ENCODE results near the gene SLC22A1.
"Not testable (repeated sequence)": the region's sequence is repeated elsewhere in the genome, so short reads cannot be mapped to it uniquely, and the experiment has no call there.

The SLC22A1 gene

DNA sequence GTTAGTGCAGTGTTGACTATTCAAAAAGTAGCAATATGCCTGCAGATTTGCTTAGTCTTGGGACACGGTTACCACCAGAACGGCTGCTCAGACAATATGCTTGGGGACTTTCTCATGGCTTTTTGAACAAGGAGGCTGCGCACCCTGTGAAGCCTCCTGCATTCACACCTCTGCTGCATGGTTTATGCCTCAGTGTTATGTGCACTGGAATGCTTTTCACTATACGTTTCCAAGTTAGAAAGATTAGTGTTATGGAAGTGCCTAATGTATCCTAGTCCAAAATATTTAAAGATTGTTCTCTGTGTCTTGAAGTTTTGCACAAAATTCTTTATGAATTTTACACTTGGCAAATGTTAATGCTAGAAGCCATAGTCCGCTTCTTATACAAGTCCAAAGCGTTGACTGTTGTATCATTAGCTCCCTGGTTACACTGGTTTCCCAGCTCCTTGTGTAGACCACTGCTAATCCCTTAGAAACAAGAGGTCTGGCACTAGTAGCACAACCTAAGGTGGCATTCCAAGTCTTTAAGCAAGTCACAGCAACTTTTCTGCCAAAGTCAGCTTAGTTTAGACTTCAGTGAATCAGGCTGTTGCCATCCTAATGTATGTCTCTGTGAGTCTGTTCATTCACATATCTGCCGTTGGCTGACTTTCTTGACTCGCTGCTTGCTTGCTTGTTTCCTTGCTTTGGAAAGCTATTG lies 26.3 kb upstream of the SLC22A1 start:
- DNase-seq, result no peak

DNA sequence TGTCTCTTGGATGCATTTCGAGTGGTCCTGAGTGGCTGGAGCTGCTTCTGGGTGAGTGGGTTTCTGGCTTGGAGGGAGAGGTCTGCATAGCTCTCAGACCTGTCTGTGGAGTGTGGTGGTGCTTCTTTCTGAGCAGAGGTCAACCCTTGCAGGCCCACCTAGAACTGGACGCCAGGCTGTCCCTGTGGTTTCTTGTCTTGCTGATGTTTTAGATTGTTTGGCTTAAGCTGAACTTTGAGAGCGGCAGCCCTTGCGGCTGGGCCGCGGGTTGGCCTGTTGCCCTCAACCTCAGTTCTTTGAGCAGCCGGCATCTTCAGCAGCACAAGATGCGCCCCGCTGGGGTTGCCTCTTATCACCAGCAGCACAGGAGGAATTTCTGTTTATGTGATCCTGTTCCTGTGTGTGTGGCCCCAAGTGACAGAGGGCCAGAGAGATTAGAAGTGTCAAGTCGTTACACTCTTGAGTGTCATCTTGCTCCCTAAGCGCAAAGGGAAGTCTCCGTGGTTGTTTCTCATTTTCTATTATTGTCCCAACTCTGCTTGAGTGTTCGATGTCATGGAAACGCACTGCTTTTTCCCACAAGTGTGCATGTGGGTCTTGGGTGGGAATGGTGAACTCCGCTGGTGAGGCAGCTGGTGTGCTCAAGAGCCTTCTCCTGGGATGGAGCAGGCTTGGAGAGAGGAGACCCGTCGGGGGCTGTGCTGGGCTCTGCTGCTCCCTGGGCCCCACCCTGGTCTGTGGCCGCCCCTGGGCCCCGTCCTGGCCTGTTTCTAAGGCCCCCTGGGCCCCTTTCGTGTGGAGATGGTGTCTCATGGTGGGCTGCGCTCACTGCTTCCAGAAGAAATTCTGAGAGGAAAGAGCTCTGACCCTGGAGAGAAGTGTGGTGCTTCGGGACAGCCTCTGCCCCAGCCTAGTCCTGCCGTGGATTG lies 20.1 kb upstream of the SLC22A1 start:
- DNase-seq, result no peak

DNA sequence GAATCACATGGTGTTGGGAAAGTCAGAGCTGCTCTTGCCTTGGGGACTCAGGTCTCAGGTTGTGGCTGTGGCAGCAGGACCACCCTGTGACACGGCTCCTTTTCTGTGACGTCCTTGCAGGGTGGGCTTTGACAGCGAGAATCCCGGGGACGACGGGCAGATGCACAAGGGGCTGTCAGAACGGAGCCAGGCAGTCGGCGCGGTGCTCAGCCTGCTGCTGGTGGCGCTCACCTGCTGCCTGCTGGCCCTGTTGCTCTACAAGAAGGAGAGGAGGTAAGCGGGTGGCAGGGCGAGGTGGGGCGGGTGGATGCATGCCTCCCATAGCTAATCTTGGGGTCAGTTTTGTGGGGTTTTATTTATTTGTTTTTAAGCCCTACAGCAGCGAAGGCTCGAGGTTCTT lies 19.2 kb upstream of the SLC22A1 start:
- no peak for DNase-seq

DNA sequence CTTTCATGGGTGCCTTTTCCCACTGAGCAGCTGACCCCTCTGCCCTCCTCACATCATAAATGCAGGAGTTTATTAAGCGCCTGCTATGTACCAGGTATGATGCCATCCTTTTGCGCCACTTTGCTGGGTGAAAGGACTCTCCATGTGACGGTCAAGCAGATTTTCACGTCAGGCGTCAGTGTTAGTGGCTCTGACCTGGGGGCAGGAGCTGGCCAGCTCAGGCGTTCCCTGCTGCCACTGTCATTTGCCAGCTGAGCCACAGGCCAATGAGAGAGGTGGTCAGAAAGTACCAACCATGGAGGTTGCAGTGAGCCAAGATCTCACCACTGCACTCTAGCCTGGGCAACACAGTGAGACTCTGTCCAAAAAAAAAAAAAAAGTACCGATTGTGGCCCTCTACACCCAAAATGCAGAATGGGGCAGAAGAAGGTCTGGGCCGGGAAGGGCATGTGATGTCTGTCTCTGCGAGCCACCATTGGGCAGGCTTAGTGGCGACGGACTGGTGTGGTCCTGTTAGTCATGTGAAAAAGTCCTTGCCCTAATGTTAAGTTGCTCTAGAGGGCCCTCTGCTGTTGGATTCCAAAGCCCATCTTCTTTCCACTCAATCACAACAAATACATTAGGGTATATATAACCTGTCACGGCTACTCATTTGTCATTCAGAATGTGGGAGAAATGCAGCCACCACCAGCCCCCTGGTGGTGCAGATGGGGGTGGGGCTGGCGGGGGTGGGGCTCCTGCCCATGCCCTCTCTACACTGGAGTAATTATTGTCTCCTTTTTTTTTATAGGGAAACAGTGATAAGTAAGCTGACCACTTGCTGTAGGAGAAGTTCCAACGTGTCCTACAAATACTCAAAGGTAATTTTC lies 18.4 kb upstream of the SLC22A1 start:
- peak; percentile 15 to 21 for DNase-seq

DNA sequence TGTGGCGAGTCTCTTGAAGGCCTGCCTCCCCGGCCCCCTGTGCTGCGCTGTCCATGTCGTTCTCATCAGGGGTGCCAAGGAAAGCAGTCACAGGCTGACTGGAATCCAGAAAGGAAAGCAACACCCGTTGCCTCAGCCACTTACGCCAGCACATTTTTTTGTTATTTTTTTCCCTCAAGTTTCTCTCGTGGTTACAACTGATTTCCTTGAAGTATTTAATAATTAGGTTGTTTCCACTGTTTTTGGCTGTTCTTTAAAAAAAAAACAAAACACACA lies 17.9 kb upstream of the SLC22A1 start:
- DNase-seq, result no peak

DNA sequence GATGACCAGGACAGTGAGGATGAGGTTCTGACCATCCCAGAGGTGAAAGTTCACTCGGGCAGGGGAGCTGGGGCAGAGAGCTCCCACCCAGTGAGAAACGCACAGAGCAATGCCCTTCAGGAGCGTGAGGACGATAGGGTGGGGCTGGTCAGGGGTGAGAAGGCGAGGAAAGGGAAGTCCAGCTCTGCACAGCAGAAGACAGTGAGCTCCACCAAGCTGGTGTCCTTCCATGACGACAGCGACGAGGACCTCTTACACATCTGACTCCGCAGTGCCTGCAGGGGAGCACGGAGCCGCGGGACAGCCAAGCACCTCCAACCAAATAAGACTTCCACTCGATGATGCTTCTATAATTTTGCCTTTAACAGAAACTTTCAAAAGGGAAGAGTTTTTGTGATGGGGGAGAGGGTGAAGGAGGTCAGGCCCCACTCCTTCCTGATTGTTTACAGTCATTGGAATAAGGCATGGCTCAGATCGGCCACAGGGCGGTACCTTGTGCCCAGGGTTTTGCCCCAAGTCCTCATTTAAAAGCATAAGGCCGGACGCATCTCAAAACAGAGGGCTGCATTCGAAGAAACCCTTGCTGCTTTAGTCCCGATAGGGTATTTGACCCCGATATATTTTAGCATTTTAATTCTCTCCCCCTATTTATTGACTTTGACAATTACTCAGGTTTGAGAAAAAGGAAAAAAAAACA lies 16.6 kb upstream of the SLC22A1 start:
- no peak for DNase-seq

DNA sequence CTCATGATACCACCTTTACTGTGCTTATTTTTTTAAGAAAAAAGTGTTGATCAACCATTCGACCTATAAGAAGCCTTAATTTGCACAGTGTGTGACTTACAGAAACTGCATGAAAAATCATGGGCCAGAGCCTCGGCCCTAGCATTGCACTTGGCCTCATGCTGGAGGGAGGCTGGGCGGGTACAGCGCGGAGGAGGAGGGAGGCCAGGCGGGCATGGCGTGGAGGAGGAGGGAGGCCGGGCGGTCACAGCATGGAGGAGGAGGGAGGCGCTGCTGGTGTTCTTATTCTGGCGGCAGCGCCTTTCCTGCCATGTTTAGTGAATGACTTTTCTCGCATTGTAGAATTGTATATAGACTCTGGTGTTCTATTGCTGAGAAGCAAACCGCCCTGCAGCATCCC lies 15.6 kb upstream of the SLC22A1 start:
- DNase-seq, result no peak

DNA sequence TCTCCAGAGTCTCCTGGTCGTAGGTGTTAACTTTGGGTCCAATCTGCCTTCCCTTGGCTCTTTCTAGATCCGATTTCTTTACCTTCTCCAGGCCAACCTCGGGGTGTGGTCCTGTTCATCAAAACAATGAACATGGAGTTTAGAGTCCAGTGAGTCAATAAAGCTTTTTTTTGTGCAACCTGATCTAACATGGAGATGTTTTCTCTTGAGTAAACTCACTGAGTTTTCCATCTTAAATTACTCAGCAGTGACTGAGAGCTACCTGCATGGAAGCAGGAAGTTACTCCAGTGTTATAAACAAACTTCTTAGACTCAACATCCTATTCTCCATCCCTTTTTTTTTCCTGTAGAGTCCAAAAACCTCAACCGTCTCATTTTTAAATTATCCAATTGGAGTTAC lies 14.9 kb upstream of the SLC22A1 start:
- DNase-seq, result no peak

DNA sequence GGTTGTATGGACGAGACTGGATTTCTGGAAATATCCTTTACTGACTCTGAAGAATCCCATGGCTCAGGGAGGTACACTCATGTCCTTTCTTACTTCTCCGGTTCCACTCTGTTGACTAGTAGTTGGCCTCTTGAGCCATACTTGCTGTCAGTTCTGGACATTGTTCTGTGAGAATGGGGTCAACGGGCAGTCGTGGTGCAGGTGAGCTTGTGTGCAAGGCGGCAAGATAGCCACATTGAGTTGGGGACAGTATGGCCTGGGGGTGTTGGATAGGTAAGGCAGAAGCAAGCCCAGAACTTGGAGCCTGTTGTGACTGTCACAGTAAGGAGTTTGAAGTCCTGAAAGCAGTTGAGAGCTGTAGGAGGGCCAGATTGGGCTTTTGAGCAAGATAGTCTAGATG lies 13.5 kb upstream of the SLC22A1 start:
- no peak for DNase-seq

DNA sequence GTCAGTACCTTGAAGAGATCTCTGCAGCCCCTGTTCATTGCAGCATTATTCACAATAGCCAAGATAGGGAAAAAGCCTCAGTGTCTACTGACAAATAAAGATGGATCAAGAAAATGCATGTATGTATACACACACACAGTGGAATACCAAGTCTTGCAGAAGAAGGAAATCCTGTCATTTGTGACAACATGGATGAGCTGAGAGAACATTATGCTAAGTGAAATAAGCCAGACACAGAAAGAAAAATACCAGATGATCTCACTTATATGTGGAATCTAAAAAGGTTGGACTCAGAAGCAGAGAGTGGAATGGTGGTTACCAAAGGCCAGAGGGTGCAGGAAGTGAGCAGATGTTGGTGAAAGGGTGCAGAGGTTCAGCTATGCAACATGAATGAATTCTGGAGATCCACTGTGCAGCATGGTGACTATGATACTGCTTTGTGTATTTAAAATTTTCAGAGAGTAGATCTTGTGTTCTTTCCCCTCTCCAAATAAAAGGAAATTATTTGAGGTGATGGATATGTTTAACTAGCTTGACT lies 11.0 kb upstream of the SLC22A1 start:
- DNase-seq, result no peak

DNA sequence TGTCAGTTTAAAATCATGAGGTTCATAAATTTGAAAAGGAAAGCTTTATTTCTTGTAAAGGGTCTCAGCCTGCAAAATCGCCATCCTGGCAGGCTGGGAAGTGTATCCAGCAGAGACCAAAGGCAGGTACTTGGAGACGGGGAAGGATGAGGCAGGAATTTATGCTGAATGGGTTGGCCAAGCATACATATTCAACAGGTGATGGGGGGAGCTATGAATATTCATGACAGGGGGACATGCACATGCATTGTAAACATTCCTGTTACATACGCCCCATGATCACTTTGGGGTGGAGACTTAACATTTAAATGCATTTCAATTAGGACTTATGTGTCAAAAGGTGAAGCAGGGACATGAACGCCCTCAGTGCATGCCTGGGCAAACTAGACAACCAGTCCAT lies 9.8 kb upstream of the SLC22A1 start:
- no peak for DNase-seq

DNA sequence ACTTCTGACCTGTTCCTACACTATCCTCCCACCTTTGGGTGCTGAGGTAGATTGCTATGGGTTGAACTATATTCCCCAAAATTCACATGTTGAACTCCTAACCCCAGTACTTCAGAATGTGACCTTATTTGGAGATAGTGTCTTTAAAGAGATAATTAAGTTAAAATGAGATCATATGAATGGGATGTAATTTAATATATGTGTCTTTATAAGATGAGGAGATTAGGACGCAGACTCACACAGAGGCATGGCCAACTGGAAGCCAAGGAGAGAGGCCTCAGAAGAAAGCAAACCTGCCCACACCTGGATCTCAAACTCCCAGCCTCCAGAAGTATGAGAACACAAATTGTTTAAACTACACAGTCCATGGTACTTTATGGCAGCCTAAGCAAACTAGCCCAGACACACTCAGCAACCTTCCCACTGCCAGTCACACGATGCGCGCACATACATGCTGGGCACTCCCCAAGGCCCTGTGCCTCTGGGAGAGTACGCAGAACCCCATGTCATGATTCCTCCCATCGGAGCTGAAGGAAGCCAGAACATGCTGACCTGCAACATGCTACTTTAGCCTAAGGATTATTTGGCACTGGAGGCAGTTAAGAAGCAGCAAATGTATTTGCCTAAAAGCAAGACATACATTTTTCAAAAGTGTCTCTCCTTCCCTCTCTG lies 8.9 kb upstream of the SLC22A1 start:
- DNase-seq, result no peak

DNA sequence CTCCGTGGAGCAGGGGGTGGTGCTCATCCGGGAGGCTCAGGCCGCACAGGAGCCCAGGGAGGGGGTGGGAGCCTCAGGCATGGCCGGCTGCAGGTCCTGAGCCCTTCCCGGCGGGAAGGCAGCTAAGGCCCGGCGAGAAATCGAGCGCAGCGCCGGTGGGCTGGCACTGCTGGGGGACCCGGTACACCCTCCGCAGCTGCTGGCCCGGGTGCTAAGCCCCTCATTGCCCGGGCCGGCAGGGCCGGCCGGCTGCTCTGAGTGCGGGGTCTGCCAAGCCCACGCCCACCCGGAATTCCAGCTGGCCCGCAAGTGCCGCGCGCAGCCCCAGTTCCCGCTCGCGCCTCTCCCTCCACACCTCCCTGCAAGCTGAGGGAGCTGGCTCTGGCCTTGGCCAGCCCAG lies 7.1 kb upstream of the SLC22A1 start:
- DNase-seq, result not testable (repeated sequence)

DNA sequence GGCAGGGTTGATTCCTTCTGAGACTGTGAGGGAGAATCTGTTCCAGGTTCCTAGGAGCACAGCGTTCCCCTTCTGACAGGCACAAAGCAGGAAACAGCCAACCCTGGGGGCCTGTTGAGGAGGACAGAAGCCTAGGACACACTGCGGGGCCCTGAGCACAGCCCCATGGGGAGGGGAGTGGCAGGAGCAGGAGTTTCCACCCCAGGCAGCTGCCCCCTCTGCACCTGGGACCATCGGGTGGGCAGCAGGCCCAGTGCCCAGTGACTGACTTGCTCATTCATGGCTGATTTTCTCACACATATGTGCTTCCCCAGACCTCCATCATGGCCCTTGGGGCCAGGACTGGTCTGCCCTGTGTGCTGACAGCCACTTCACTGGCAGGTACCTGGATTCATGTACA lies 6.2 kb upstream of the SLC22A1 start:
- no peak for DNase-seq

DNA sequence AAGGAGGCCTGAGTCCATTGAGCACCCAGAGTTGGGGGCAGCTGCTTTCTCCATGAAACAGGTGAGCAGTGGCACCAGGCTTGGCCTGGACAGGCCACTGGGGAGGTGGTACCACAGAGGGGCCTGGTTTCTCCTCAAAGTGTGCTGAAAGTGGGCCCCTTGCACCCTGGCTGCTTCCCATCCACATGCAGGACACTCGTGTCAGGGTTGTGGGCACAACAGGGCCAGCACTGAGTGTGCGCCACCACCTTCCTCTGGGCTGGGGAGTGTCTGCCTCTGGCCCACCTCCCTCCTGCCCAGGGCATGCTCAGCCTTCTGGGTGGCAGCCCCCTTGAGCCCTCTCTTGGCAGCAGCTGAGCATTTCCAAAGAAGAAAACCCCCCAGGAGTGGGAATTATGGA lies 5.2 kb upstream of the SLC22A1 start:
- no peak for DNase-seq

DNA sequence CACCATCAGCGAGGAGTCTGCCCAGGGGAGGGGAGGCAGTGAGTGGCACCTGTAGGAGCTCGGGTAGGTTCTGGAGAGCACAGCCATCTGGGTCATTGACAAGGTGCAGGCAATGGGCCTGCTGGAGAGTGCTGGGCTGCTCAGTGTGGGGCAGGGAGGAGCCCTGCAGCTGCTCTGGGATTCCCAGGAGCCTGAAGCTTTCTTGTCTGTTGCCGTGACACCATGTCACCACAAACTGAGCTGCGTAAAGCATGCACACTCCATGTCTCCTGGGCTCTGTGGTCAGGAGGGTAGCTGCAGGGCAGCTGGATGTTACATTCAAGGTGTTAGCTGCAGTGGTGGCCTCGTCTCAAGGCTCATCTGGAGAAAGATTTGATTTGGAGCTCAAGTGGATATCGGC lies 4.5 kb upstream of the SLC22A1 start:
- no peak for DNase-seq

DNA sequence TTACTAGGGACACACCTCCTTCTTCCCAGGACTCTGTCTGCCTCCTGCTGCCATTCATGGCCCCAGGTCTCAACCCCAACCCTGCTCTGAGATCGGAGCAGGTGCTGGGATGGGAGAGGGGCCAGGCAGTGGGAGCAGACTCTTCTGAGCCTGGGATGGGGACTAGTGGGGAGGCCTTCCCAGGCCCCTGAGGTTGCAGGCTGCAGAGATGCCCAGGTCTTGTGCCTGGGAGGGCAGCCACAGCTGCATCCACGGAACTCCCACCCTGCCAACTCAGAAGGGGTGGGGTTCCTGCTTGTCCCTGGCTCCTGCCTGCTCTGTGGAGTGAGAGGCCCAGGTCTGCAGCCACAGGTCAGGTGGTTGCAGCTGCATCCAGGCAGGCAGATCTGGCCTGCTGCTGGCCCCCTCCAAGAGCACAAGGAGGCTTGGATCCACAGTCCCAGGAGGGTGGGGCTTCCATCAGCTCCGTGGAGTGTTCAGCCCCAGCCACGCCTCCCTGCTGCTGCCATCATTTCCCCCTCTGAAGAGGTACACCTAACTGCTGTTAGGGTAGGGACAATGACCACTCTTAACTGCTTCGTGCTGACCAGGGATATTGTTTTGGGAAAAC lies 2.9 kb upstream of the SLC22A1 start:
- DNase-seq, result no peak

DNA sequence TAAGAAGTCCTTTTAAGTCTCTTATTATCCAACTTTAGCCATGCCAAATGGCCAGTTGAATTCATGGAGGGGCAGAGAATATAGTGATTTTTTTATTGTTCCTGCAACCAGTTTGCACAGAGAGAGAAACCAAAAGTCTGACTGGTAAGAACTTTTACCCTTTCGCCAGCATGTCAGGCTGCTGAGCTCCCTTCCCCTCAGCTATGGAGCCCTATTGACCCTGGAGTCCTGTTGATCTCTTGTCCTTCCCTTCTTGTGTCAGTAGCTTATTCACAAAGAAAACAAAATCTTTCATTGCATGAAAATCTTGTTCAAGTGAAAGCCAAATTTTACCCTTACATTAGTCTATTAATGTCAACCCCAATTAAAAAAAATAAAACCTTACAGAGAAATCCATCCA lies 1.5 kb upstream of the SLC22A1 start:
- DNase-seq, result no peak

DNA sequence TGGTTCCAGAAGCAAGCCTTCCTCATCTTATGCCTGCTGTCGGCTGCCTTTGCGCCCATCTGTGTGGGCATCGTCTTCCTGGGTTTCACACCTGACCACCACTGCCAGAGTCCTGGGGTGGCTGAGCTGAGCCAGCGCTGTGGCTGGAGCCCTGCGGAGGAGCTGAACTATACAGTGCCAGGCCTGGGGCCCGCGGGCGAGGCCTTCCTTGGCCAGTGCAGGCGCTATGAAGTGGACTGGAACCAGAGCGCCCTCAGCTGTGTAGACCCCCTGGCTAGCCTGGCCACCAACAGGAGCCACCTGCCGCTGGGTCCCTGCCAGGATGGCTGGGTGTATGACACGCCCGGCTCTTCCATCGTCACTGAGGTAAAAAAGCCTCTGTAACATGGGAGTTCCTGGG lies 366 bp downstream of the SLC22A1 start:
- DNase-seq, result no peak

DNA sequence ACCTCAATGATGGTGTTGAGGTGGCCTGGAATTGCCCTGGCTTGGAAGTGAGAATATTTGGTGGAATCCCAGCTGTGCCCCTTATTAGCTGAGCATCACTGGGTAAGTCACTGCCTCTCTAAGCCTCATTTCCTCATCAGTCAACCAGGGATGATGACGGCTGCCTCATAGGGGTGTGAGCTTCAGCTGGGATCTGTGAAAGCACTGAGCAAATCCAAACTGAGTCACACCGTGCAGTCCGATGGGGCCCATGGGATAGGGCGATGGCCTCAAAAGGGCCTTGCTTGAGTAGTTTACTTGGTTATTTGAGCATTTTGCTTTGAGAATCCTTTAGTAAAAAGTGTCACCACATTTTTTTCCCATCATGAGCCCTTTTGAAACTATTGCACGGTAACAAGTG lies 1.1 kb downstream of the SLC22A1 start:
- DNase-seq, result no peak

DNA sequence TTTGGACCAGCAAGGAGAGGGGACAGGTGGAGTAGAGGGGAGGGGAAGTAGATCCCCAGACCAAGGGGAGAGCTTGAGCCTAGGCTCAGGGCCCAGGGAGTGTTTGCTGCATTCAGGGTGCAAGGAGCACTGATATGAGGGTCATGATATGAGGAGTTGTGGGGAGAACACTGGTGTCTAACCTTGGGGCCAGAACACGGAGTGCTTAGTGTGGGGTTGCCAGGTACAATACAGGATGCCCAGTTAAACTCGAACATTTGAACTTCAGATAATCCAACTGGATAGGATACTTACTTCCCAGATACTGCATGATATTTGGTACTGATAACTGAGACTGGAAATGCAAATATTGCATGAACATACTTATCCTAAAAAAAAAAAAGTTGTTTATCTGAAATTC lies 2.4 kb downstream of the SLC22A1 start:
- no peak for DNase-seq

DNA sequence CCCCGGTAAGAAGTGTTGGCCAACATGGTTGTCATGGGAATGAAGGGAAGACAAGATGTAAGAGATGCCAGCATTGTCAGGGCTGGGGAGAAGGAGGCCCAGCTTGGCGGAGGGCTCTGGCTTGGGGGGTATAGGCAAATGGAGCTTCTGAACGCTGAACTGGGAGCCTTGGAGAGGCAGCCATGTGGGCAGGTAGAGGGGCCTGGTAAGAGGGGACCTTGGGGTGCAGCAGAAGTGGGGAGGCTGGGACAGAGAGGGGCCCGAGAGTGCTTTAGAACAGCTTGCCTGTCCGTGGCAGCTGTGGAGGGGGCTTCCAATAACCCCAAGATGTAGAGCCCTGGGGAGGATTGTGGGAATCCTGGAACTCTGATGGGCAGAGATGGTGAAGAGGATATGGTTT lies 3.0 kb downstream of the SLC22A1 start:
- DNase-seq, result no peak

Measured in activated CD4-positive, alpha-beta T cell treated with anti-CD3 and anti-CD28 coated beads, Interleukin-2, amount 50 U/mL, for 48 hours (primary cell).